GM19463 (cell line): Measurements from ENCODE around the gene FCGR3B.
"Not testable (repeated sequence)": the region's sequence is repeated elsewhere in the genome, so short reads cannot be mapped to it uniquely, and the experiment has no call there.

ENCODE experiments used
- ATAC-seq: cut with Tn5 transposase; IDR thresholded peaks from one replicate; pipeline ENCODE4 v1.9.1; 2021; ENCODE audit warnings: mild to moderate bottlenecking, moderate library complexity; ENCODE audit not compliant: unreplicated experiment

The FCGR3B gene

GRCh38 chr1:161631076-161631475 lies at the start of gene FCGR3B:
TSS of gene FCGR3B (minus strand) at chr1:161631176. CDS start at chr1:161631094, 82 bp downstream.
- no peak for ATAC-seq

- ATAC-seq = no peak
Measured at GRCh38 chr1:161678500-161678899, 47.5 kb upstream of the FCGR3B start.

- no peak for ATAC-seq
Measured at GRCh38 chr1:161676958-161677689, 46.1 kb upstream of the FCGR3B start.

GRCh38 chr1:161676441-161676840 lies 45.5 kb upstream of the FCGR3B start:
- no peak for ATAC-seq

GRCh38 chr1:161674908-161675307 lies 43.9 kb upstream of the FCGR3B start:
- ATAC-seq = not testable (repeated sequence)

GRCh38 chr1:161674447-161674846 lies 43.5 kb upstream of the FCGR3B start:
- not testable (repeated sequence) for ATAC-seq

GRCh38 chr1:161673437-161673836 lies 42.5 kb upstream of the FCGR3B start:
- ATAC-seq = not testable (repeated sequence)

GRCh38 chr1:161671045-161672020 lies 40.4 kb upstream of the FCGR3B start:
- ATAC-seq = not testable (repeated sequence)

- ATAC-seq = not testable (repeated sequence)
Measured at GRCh38 chr1:161664689-161665088, 33.7 kb upstream of the FCGR3B start.

GRCh38 chr1:161663569-161663968 lies 32.6 kb upstream of the FCGR3B start:
- peak; percentile 13 for ATAC-seq

GRCh38 chr1:161662684-161663339 lies 31.8 kb upstream of the FCGR3B start, which contains the start of gene FCGR2B:
TSS of gene FCGR2B (plus strand) at chr1:161663143. CDS start at chr1:161663242, 99 bp downstream.
- ATAC-seq = peak; percentile 55

GRCh38 chr1:161661660-161662311 lies 30.8 kb upstream of the FCGR3B start:
- not testable (repeated sequence) for ATAC-seq

GRCh38 chr1:161658524-161658923 lies 27.5 kb upstream of the FCGR3B start:
- ATAC-seq = not testable (repeated sequence)

- not testable (repeated sequence) for ATAC-seq
Measured at GRCh38 chr1:161653971-161654370, 23.0 kb upstream of the FCGR3B start.

GRCh38 chr1:161653541-161653940 lies 22.6 kb upstream of the FCGR3B start:
- not testable (repeated sequence) for ATAC-seq

- peak; percentile 45 for ATAC-seq
Measured at GRCh38 chr1:161647507-161648360, 16.8 kb upstream of the FCGR3B start.

GRCh38 chr1:161644855-161645254 lies 13.9 kb upstream of the FCGR3B start:
- ATAC-seq = not testable (repeated sequence)

- not testable (repeated sequence) for ATAC-seq
Measured at GRCh38 chr1:161643481-161644208, 12.7 kb upstream of the FCGR3B start.

GRCh38 chr1:161642697-161643096 lies 11.7 kb upstream of the FCGR3B start:
- not testable (repeated sequence) for ATAC-seq
